Ishikawa (cell line): ENCODE measurements around the gene HPSE.

Experiments
- CEBPB ChIP-seq: IDR thresholded peaks from 2 replicates; pipeline ENCODE4 v1.6.1; 2012
- EP300 ChIP-seq: IDR thresholded peaks from 2 replicates; pipeline ENCODE4 v1.6.1; 2012; ENCODE audit warnings: borderline replicate concordance
- MAX ChIP-seq: IDR thresholded peaks from 2 replicates; pipeline ENCODE4 v1.6.1; 2012
- RAD21 ChIP-seq: IDR thresholded peaks from 2 replicates; pipeline ENCODE4 v1.6.1; 2012; ENCODE audit warnings: low read depth
- REST ChIP-seq: IDR thresholded peaks from 2 replicates; pipeline ENCODE4 v1.6.1; 2012; ENCODE audit warnings: low read depth, mild to moderate bottlenecking
- TAF1 ChIP-seq: IDR thresholded peaks from 2 replicates; pipeline ENCODE4 v1.6.1; 2012; ENCODE audit warnings: low read depth, mild to moderate bottlenecking
- TEAD4 ChIP-seq: IDR thresholded peaks from 2 replicates; pipeline ENCODE4 v1.6.1; 2012
- YY1 ChIP-seq: IDR thresholded peaks from 2 replicates; pipeline ENCODE4 v1.6.1; 2012; ENCODE audit warnings: low read depth
- ZBTB7A ChIP-seq: IDR thresholded peaks from 2 replicates; pipeline ENCODE4 v1.6.1; 2012; ENCODE audit warnings: low read depth

- TF ChIP-seq TAF1 (no peak), RAD21 (no peak), YY1 (no peak), EP300 (no peak), REST (no peak), MAX (no peak), CEBPB (no peak), ZBTB7A (no peak), TEAD4 (no peak)
Observed at GRCh38 chr4:83340692-83341343, 6.2 kb upstream of the HPSE start.
